Thoracic aorta (tissue), 2 donors: ENCODE results near the gene SOX10. TPM values are rescaled to one million over a fixed set of nuclear protein-coding genes. Genes with fewer than 3 reads are reported as not detected.

ENCODE experiments used
- ATAC-seq: fragments of 150-250 bp; one replicate; pipeline ENCODE4 v1.8.0; 2017; ENCODE audit warnings: low read depth; ENCODE audit not compliant: insufficient number of reproducible peaks, low FRiP score
- DNase-seq: peaks from one replicate; pipeline ENCODE4 v3.0.0-alpha.2; 2020; ENCODE audit warnings: low spot score
- H3K27ac ChIP-seq, 2 donors: fragments of 200-600 bp; sonication (generic); 1 replicate in 1 of 2; 2 replicates in 1 of 2; pipeline ENCODE4 v1.5.1; 2016; ENCODE audit warnings: mild to moderate bottlenecking in 2 of 2, moderate library complexity in 2 of 2
- H3K27me3 ChIP-seq: fragments of 200-600 bp; sonication (generic); replicated peaks from 2 replicates; pipeline ENCODE4 v1.6.0; 2016; ENCODE audit warnings: mild to moderate bottlenecking; ENCODE audit not compliant: insufficient read depth
- H3K36me3 ChIP-seq: fragments of 200-600 bp; sonication (generic); one replicate; pipeline ENCODE4 v1.5.1; 2016
- H3K4me1 ChIP-seq, 2 donors: fragments of 200-600 bp; sonication (generic); 1 replicate in 1 of 2; 2 replicates in 1 of 2; pipeline versions ENCODE4 v1.5.1 to v1.6.0; 2016; ENCODE audit warnings: low read depth in 2 of 2, mild to moderate bottlenecking in 1 of 2; ENCODE audit not compliant: control insufficient read depth in 1 of 2
- H3K4me3 ChIP-seq: fragments of 200-600 bp; sonication (generic); 2 replicates; pipeline ENCODE4 v1.5.1; 2016; ENCODE audit warnings: mild to moderate bottlenecking
- H3K9me3 ChIP-seq: fragments of 200-600 bp; sonication (generic); 2 replicates; pipeline ENCODE4 v1.5.1; 2016
- CTCF ChIP-seq: fragments of 200-600 bp; sonication (generic); IDR thresholded peaks from one replicate; pipeline ENCODE4 v1.5.1; 2019; ENCODE audit warnings: antibody characterized with exemption
- total RNA-seq, 2 donors: library from RNA; depleted of rRNA; stranded (reverse); fragments of >200 nt; gene quantifications; one replicate each; pipeline versions ENCODE4 v1.1.0 to v1.2.3, GENCODE V29; 2016

SOX10 gene
- total RNA-seq, 2 donors from 2014 or later: 0.49 to 0.95 TPM

- no peak overlapping the region for H3K27ac ChIP-seq
- H3K9me3 ChIP-seq: no peaks in the 10 kb centered on the region
- no peaks in the 10 kb centered on the region for H3K36me3 ChIP-seq
- no peak for ATAC-seq
- TF ChIP-seq CTCF: no peak
- H3K27me3 ChIP-seq: no peaks in the 10 kb centered on the region
- H3K4me1 ChIP-seq: peaks cover 0 to 8% of the 10 kb centered on the region in 2 donors
- no peak overlapping the region for H3K4me3 ChIP-seq
- no peak for DNase-seq
Measured at GRCh38 chr22:37995460-37995859, 11.1 kb upstream of the SOX10 start.

- Histone ChIP-seq H3K4me1 (peaks cover 0 to 5% of the 10 kb centered on the region in 2 donors), H3K9me3 (no peaks in the 10 kb centered on the region), H3K27ac (no peak overlapping the region), H3K4me3 (no peak overlapping the region), H3K36me3 (no peaks in the 10 kb centered on the region), H3K27me3 (no peaks in the 10 kb centered on the region)
- DNase-seq (no peak), ATAC-seq (no peak)
- TF ChIP-seq CTCF: no peak
Measured at GRCh38 chr22:37994982-37995381, 10.6 kb upstream of the SOX10 start.

GRCh38 chr22:37994049-37994448, 9.7 kb upstream of the SOX10 start:
- Histone ChIP-seq H3K4me1 (no peaks in the 10 kb centered on the region), H3K27ac (no peak overlapping the region), H3K27me3 (no peaks in the 10 kb centered on the region), H3K9me3 (no peaks in the 10 kb centered on the region), H3K36me3 (no peaks in the 10 kb centered on the region), H3K4me3 (no peak overlapping the region)
- TF ChIP-seq CTCF: no peak
- DNase-seq: no peak
- ATAC-seq: no peak

- no peak for DNase-seq
- no peak for ATAC-seq
- H3K9me3 ChIP-seq: no peaks in the 10 kb centered on the region
- TF ChIP-seq CTCF: no peak
- H3K4me3 ChIP-seq: no peak overlapping the region
- no peaks in the 10 kb centered on the region for H3K4me1 ChIP-seq
- H3K27me3 ChIP-seq: no peaks in the 10 kb centered on the region
- H3K36me3 ChIP-seq: no peaks in the 10 kb centered on the region
- H3K27ac ChIP-seq: no peak overlapping the region
Measured at GRCh38 chr22:37991731-37992442, 7.5 kb upstream of the SOX10 start.

- Histone ChIP-seq H3K27me3 (no peaks in the 10 kb centered on the region), H3K9me3 (no peaks in the 10 kb centered on the region), H3K4me3 (no peak overlapping the region), H3K27ac (no peak overlapping the region), H3K4me1 (no peaks in the 10 kb centered on the region), H3K36me3 (no peaks in the 10 kb centered on the region)
- no peak for TF ChIP-seq CTCF
- DNase-seq (no peak), ATAC-seq (no peak)
Measured at GRCh38 chr22:37990862-37991261, 6.5 kb upstream of the SOX10 start.
